Right lung (tissue), 5 donors: ENCODE results near the gene TRAPPC6A. TPM values are rescaled to one million over a fixed set of nuclear protein-coding genes. Genes with fewer than 3 reads are reported as not detected.

Experiments used
- polyA plus RNA-seq, 5 donors: library from polyadenylated mRNA; unstranded; fragments of 120-200 nt; gene quantifications; one replicate each; pipeline versions ENCODE4 v1.2.1 to v1.2.3, GENCODE V29; 2013; ENCODE audit warnings: inconsistent platforms in 1 of 5, low replicate concordance in 1 of 5; ENCODE audit not compliant: insufficient read length in 5 of 5, insufficient read depth in 1 of 5

The TRAPPC6A gene
- polyA plus RNA-seq, 5 donors, result 18.7 to 37.7 (median 24.4) TPM

Other genes starting within 250 kb of the TRAPPC6A start
- under 1 TPM in 1 of 5 donors, not detected in 4; 0.30 TPM for gene APOC4, start 236.0 kb downstream of the TRAPPC6A start, polyA plus RNA-seq
- gene APOC2, start 232.2 kb downstream of the TRAPPC6A start, polyA plus RNA-seq, result 1 to 10 TPM in 1 of 5 donors, under 1 TPM in 2, not detected in 2; 0.21 to 7.5 (median 0.25) TPM
- gene CLPTM1, start 222.9 kb downstream of the TRAPPC6A start, polyA plus RNA-seq, result 10 to 100 TPM; 55.4 to 78.7 (median 67.1) TPM
- gene RELB, start 176.8 kb downstream of the TRAPPC6A start, polyA plus RNA-seq, result 1 to 10 TPM; 3.4 to 6.9 (median 4.7) TPM
- gene CLASRP, start 139.2 kb downstream of the TRAPPC6A start, polyA plus RNA-seq, result 10 to 100 TPM; 62.9 to 92.4 (median 82.9) TPM
- 1 to 10 TPM in 2 of 5 donors, under 1 TPM in 3; 0.39 to 2.0 (median 0.93) TPM for gene ZNF296, start 101.8 kb downstream of the TRAPPC6A start, polyA plus RNA-seq
- gene GEMIN7, start 99.0 kb downstream of the TRAPPC6A start, polyA plus RNA-seq, result 10 to 100 TPM; 17.0 to 24.9 (median 21.5) TPM
- 10 to 100 TPM; 15.1 to 31.4 (median 21.0) TPM for gene PPP1R37, start 85.1 kb downstream of the TRAPPC6A start, polyA plus RNA-seq
- under 1 TPM; 0.10 to 0.19 (median 0.12) TPM for gene NKPD1, start 17.3 kb downstream of the TRAPPC6A start, polyA plus RNA-seq
- 10 to 100 TPM in 3 of 5 donors, 1 to 10 TPM in 2; 8.3 to 12.7 (median 11.5) TPM for gene BLOC1S3, start 547 bp upstream of the TRAPPC6A start, polyA plus RNA-seq
- 1 to 10 TPM in 4 of 5 donors, under 1 TPM in 1; 0.84 to 2.8 (median 1.5) TPM for gene EXOC3L2, start 67.2 kb upstream of the TRAPPC6A start, polyA plus RNA-seq
- gene MARK4, start 73.0 kb upstream of the TRAPPC6A start, polyA plus RNA-seq, result 10 to 100 TPM; 24.9 to 40.4 (median 38.9) TPM
- 100 to 1,000 TPM in 1 of 5 donors, 1 to 10 TPM in 2, under 1 TPM in 2; 0.23 to 137 (median 1.3) TPM for gene CKM, start 144.6 kb upstream of the TRAPPC6A start, polyA plus RNA-seq
- 1 to 10 TPM in 1 of 5 donors, under 1 TPM in 4; 0.34 to 1.2 (median 0.65) TPM for gene KLC3, start 162.5 kb upstream of the TRAPPC6A start, polyA plus RNA-seq
- 10 to 100 TPM; 27.8 to 35.8 (median 32.2) TPM for gene ERCC2, start 192.3 kb upstream of the TRAPPC6A start, polyA plus RNA-seq
- gene PPP1R13L, start 226.8 kb upstream of the TRAPPC6A start, polyA plus RNA-seq, result 10 to 100 TPM; 11.2 to 20.0 (median 13.6) TPM
- 1 to 10 TPM; 2.8 to 5.5 (median 3.6) TPM for gene POLR1G, start 228.4 kb upstream of the TRAPPC6A start, polyA plus RNA-seq
- 100 to 1,000 TPM in 1 of 5 donors, 10 to 100 TPM in 4; 77.2 to 123 (median 93.4) TPM for gene ERCC1, start 245.7 kb upstream of the TRAPPC6A start, polyA plus RNA-seq